Endometrium (tissue), 2 donors: ENCODE measurements around the gene INTS7.
"Not testable (repeated sequence)": the region's sequence is repeated elsewhere in the genome, so short reads cannot be mapped to it uniquely, and the experiment has no call there.

Source experiments
- FAIRE-seq: peaks from 2 replicates; lab custom pipeline; 2012; peaks lifted over from hg19 to GRCh38; lab: Jason Lieb, UNC
- donor health status: control.
- donor health status: control.

Gene INTS7

GRCh38 chr1:211932933-211933254, 102.5 kb downstream of the INTS7 start:
- no peak for FAIRE-seq

GRCh38 chr1:211932231-211932932, 103.0 kb downstream of the INTS7 start:
- FAIRE-seq = no peak

- FAIRE-seq = no peak
Measured at GRCh38 chr1:211929683-211930082, 105.7 kb downstream of the INTS7 start.

- FAIRE-seq = no peak
Measured at GRCh38 chr1:211928993-211929637, 106.2 kb downstream of the INTS7 start.

- no peak for FAIRE-seq
Measured at GRCh38 chr1:211928290-211928801, 107.0 kb downstream of the INTS7 start.

- FAIRE-seq = no peak
Measured at GRCh38 chr1:211925016-211925415, 110.3 kb downstream of the INTS7 start.

- FAIRE-seq = no peak
Measured at GRCh38 chr1:211924256-211924655, 111.1 kb downstream of the INTS7 start.

- no peak for FAIRE-seq
Measured at GRCh38 chr1:211923095-211923494, 112.3 kb downstream of the INTS7 start.

- no peak for FAIRE-seq
Measured at GRCh38 chr1:211921579-211922095, 113.7 kb downstream of the INTS7 start.

- no peak for FAIRE-seq
Measured at GRCh38 chr1:211920602-211921226, 114.6 kb downstream of the INTS7 start.

- no peak for FAIRE-seq
Measured at GRCh38 chr1:211920141-211920572, 115.2 kb downstream of the INTS7 start.

- no peak for FAIRE-seq
Measured at GRCh38 chr1:211918843-211919414, 116.4 kb downstream of the INTS7 start.

- FAIRE-seq = not testable (repeated sequence)
Measured at GRCh38 chr1:211916458-211916857, 118.9 kb downstream of the INTS7 start.

- FAIRE-seq = no peak
Measured at GRCh38 chr1:211915924-211916323, 119.4 kb downstream of the INTS7 start.

- no peak for FAIRE-seq
Measured at GRCh38 chr1:211912844-211913432, 122.4 kb downstream of the INTS7 start.

- no peak for FAIRE-seq
Measured at GRCh38 chr1:211912038-211912437, 123.3 kb downstream of the INTS7 start.

- no peak for FAIRE-seq
Measured at GRCh38 chr1:211910913-211911485, 124.4 kb downstream of the INTS7 start.

GRCh38 chr1:211910113-211910884, 125.1 kb downstream of the INTS7 start:
- no peak for FAIRE-seq

GRCh38 chr1:211909395-211909794, 126.0 kb downstream of the INTS7 start:
- no peak for FAIRE-seq

- FAIRE-seq = no peak
Measured at GRCh38 chr1:211908951-211909350, 126.4 kb downstream of the INTS7 start.

GRCh38 chr1:211908453-211908852, 126.9 kb downstream of the INTS7 start:
- FAIRE-seq = no peak
